Neural cell (in vitro differentiated cells): ENCODE measurements around the gene ECT2L. TPM values are rescaled to one million over a fixed set of nuclear protein-coding genes. Genes with fewer than 3 reads are reported as not detected.

Source experiments
- H2AFZ ChIP-seq: fragments of 200-600, 300-800 bp; sonication (generic), shearing (Covaris generic); 2 replicates; pipeline ENCODE4 v1.6.0; 2014; ENCODE audit warnings: low read depth, mild to moderate bottlenecking, antibody characterized with exemption, low read length, moderate library complexity
- H3F3A ChIP-seq: fragments of 200-600 bp; shearing (Covaris generic); 2 replicates; pipeline ENCODE4 v1.6.1; 2016; ENCODE audit warnings: mild to moderate bottlenecking, moderate library complexity, mixed read lengths, antibody characterized with exemption, low read length; ENCODE audit not compliant: insufficient read depth, poor library complexity, severe bottlenecking
- H3K27ac ChIP-seq: fragments of 200-600, 300-800 bp; sonication (generic), shearing (Covaris generic); 2 replicates; pipeline ENCODE4 v1.5.1; 2014; ENCODE audit warnings: mild to moderate bottlenecking, low read length, moderate library complexity
- H3K27me3 ChIP-seq: fragments of 300-800, 200-600 bp; sonication (generic), shearing (Covaris generic); 2 replicates; pipeline ENCODE4 v1.6.0; 2014; ENCODE audit warnings: mild to moderate bottlenecking, low read depth, low read length, moderate library complexity; ENCODE audit not compliant: insufficient read depth
- H3K36me3 ChIP-seq: fragments of 300-800, 200-600 bp; sonication (generic), shearing (Covaris generic); 2 replicates; pipeline ENCODE4 v1.5.1; 2014; ENCODE audit warnings: mild to moderate bottlenecking, antibody characterized with exemption, low read length, moderate library complexity; ENCODE audit not compliant: insufficient read depth
- H3K4me2 ChIP-seq: fragments of 300-800, 200-600 bp; sonication (generic), shearing (Covaris generic); 2 replicates; pipeline ENCODE4 v1.6.0; 2014; ENCODE audit warnings: mild to moderate bottlenecking, low read length
- H3K4me3 ChIP-seq: fragments of 300-800, 200-600 bp; sonication (generic), shearing (Covaris generic); 2 replicates; pipeline ENCODE4 v1.5.1; 2014; ENCODE audit warnings: mild to moderate bottlenecking, low read length, moderate library complexity
- H3K79me2 ChIP-seq: fragments of 200-600 bp; shearing (Covaris generic); replicated peaks from 2 replicates; pipeline ENCODE4 v1.6.0; 2014; ENCODE audit warnings: mild to moderate bottlenecking, low read length, moderate library complexity; ENCODE audit not compliant: insufficient read depth
- H3K9ac ChIP-seq: fragments of 300-800, 200-600 bp; sonication (generic), shearing (Covaris generic); 2 replicates; pipeline ENCODE4 v1.6.1; 2016; ENCODE audit warnings: mild to moderate bottlenecking, low read length, mixed read lengths
- H3K9me2 ChIP-seq: fragments of 200-600 bp; shearing (Covaris generic); 2 replicates; pipeline ENCODE4 v1.6.1; 2016; ENCODE audit warnings: mild to moderate bottlenecking, low read length, mixed read lengths; ENCODE audit not compliant: insufficient read depth
- H3K9me3 ChIP-seq: fragments of 200-600, 300-800 bp; sonication (generic), shearing (Covaris generic); 2 replicates; pipeline ENCODE4 v1.6.1; 2016; ENCODE audit warnings: mild to moderate bottlenecking, mixed run types, low read length, moderate library complexity, mixed read lengths
- H4K20me1 ChIP-seq: fragments of 200-600 bp; shearing (Covaris generic); 2 replicates; pipeline ENCODE4 v1.6.1; 2016; ENCODE audit warnings: mild to moderate bottlenecking, mixed run types; ENCODE audit not compliant: insufficient read depth
- EP300 ChIP-seq: fragments of 450-650 bp; conservative IDR thresholded peaks from 2 replicates; pipeline ENCODE4 v1.6.1; 2014; ENCODE audit warnings: antibody characterized with exemption, mild to moderate bottlenecking, moderate library complexity; ENCODE audit not compliant: poor library complexity, severe bottlenecking
- EZH2 ChIP-seq: fragments of 200-600, 300-800 bp; shearing (Covaris generic), sonication (generic); IDR thresholded peaks from 2 replicates; pipeline ENCODE4 v1.6.1; 2014; ENCODE audit warnings: antibody characterized with exemption, low read length, borderline replicate concordance, mild to moderate bottlenecking; ENCODE audit not compliant: insufficient read depth, poor library complexity, severe bottlenecking
- MXI1 ChIP-seq: fragments of 450-650 bp; conservative IDR thresholded peaks from 2 replicates; pipeline ENCODE4 v1.6.1; 2014; ENCODE audit warnings: antibody characterized with exemption, mild to moderate bottlenecking; ENCODE audit not compliant: poor library complexity, severe bottlenecking
- POLR2AphosphoS5 ChIP-seq: IDR thresholded peaks from 2 replicates; pipeline ENCODE4 v1.6.1; 2012
- RAD21 ChIP-seq: fragments of 450-650 bp; conservative IDR thresholded peaks from 2 replicates; pipeline ENCODE4 v1.6.1; 2014; ENCODE audit warnings: antibody characterized with exemption, mild to moderate bottlenecking, moderate library complexity
- SMC3 ChIP-seq: fragments of 450-650 bp; conservative IDR thresholded peaks from 2 replicates; pipeline ENCODE4 v1.6.1; 2014; ENCODE audit warnings: antibody characterized with exemption, mild to moderate bottlenecking, moderate library complexity; ENCODE audit not compliant: poor library complexity
- TAF1 ChIP-seq: IDR thresholded peaks from 2 replicates; pipeline ENCODE4 v1.6.1; 2012; ENCODE audit warnings: low read depth
- polyA plus RNA-seq: library from polyadenylated mRNA; depleted of rRNA; stranded (reverse); fragments of >200 nt; gene quantifications from 2 replicates; pipeline ENCODE4 v1.2.3, GENCODE V29; 2014
- TF ChIP-seq, protein P1 (sequence below): fragments of 450-650 bp; IDR thresholded peaks from 2 replicates; pipeline ENCODE4 v1.5.1; 2014; ENCODE audit warnings: antibody characterized with exemption, mild to moderate bottlenecking, moderate library complexity; ENCODE audit not compliant: poor library complexity, severe bottlenecking
- TF ChIP-seq, protein P2 (sequence below): IDR thresholded peaks from 2 replicates; pipeline ENCODE4 v1.6.1; 2012; ENCODE audit warnings: borderline replicate concordance

The ECT2L gene
- polyA plus RNA-seq, 1 donor from 2014 or later, result not detected

DNA sequence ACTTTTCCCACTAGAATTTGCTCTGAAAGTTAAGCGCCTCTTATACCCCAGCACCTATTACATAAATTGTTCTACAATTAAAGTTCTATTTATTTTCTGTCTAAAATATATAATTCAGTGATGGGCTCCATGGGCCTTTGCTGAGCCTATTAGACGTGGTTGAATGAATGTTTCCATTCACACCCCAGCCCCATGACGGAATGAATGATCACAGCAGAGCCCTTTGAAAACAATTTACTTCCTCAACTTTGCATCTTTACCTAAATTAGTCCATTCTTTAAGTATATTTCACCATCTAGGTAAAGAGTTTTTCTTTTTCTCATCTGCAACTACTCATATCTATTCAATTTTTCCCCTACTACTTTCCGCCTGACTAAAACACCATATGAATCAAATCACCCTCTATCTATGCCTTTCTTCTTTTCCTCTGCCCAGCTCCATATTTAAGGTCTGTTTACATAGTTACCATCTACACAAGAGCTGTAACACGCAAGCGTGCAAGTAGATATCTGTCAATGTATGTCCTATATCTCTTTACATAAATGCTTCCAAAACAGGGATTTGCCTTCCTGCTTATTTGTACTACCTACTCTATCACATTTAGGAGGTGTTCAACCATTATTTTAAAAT, 69.7 kb downstream of the ECT2L start:
- no peaks in the 10 kb centered on the region for H3K27me3 ChIP-seq
- H3K27ac ChIP-seq, result no peak overlapping the region
- H2AFZ ChIP-seq, result no peak overlapping the region
- TF ChIP-seq, protein P1, sequence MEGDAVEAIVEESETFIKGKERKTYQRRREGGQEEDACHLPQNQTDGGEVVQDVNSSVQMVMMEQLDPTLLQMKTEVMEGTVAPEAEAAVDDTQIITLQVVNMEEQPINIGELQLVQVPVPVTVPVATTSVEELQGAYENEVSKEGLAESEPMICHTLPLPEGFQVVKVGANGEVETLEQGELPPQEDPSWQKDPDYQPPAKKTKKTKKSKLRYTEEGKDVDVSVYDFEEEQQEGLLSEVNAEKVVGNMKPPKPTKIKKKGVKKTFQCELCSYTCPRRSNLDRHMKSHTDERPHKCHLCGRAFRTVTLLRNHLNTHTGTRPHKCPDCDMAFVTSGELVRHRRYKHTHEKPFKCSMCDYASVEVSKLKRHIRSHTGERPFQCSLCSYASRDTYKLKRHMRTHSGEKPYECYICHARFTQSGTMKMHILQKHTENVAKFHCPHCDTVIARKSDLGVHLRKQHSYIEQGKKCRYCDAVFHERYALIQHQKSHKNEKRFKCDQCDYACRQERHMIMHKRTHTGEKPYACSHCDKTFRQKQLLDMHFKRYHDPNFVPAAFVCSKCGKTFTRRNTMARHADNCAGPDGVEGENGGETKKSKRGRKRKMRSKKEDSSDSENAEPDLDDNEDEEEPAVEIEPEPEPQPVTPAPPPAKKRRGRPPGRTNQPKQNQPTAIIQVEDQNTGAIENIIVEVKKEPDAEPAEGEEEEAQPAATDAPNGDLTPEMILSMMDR, result no peak
- TF ChIP-seq, protein P2, sequence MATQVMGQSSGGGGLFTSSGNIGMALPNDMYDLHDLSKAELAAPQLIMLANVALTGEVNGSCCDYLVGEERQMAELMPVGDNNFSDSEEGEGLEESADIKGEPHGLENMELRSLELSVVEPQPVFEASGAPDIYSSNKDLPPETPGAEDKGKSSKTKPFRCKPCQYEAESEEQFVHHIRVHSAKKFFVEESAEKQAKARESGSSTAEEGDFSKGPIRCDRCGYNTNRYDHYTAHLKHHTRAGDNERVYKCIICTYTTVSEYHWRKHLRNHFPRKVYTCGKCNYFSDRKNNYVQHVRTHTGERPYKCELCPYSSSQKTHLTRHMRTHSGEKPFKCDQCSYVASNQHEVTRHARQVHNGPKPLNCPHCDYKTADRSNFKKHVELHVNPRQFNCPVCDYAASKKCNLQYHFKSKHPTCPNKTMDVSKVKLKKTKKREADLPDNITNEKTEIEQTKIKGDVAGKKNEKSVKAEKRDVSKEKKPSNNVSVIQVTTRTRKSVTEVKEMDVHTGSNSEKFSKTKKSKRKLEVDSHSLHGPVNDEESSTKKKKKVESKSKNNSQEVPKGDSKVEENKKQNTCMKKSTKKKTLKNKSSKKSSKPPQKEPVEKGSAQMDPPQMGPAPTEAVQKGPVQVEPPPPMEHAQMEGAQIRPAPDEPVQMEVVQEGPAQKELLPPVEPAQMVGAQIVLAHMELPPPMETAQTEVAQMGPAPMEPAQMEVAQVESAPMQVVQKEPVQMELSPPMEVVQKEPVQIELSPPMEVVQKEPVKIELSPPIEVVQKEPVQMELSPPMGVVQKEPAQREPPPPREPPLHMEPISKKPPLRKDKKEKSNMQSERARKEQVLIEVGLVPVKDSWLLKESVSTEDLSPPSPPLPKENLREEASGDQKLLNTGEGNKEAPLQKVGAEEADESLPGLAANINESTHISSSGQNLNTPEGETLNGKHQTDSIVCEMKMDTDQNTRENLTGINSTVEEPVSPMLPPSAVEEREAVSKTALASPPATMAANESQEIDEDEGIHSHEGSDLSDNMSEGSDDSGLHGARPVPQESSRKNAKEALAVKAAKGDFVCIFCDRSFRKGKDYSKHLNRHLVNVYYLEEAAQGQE, result no peak
- no peak for TF ChIP-seq EZH2
- no peaks in the 10 kb centered on the region for H3K79me2 ChIP-seq
- no peak overlapping the region for H3K4me2 ChIP-seq
- no peaks in the 10 kb centered on the region for H3F3A ChIP-seq
- no peak overlapping the region for H3K9ac ChIP-seq
- H3K4me3 ChIP-seq, result no peak overlapping the region
- H4K20me1 ChIP-seq, result no peaks in the 10 kb centered on the region
- no peaks in the 10 kb centered on the region for H3K36me3 ChIP-seq
- no peaks in the 10 kb centered on the region for H3K9me3 ChIP-seq
- no peaks in the 10 kb centered on the region for H3K9me2 ChIP-seq

DNA sequence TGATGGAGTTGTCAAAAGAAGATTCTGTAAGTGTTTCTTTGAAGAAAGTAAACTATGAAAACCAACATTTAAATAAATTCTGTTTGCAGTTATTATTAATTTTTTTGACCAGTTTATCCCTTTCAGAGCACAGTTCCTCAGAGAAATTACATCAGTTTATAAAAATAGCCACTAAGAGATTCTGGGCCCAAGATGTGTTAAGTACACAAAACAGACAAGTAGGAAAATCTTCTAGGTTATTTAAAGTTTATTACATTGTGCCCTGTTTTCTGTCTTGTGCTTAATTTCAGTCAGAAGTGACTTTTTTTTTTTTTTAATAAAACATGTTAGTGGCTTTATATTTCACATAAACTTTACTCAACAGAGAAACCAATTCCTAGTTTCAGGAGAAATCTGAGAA, 72.3 kb downstream of the ECT2L start:
- H3F3A ChIP-seq, result no peaks in the 10 kb centered on the region
- no peak overlapping the region for H3K4me3 ChIP-seq
- no peak overlapping the region for H3K27ac ChIP-seq
- no peak overlapping the region for H3K9ac ChIP-seq
- no peaks in the 10 kb centered on the region for H4K20me1 ChIP-seq
- TF ChIP-seq TAF1, result no peak
- TF ChIP-seq RAD21, result no peak
- TF ChIP-seq SMC3, result no peak
- no peaks in the 10 kb centered on the region for H3K9me2 ChIP-seq
- H3K36me3 ChIP-seq, result no peaks in the 10 kb centered on the region
- H3K79me2 ChIP-seq, result no peaks in the 10 kb centered on the region
- H3K4me2 ChIP-seq, result no peak overlapping the region
- H2AFZ ChIP-seq, result no peak overlapping the region
- H3K27me3 ChIP-seq, result no peaks in the 10 kb centered on the region
- no peaks in the 10 kb centered on the region for H3K9me3 ChIP-seq

DNA sequence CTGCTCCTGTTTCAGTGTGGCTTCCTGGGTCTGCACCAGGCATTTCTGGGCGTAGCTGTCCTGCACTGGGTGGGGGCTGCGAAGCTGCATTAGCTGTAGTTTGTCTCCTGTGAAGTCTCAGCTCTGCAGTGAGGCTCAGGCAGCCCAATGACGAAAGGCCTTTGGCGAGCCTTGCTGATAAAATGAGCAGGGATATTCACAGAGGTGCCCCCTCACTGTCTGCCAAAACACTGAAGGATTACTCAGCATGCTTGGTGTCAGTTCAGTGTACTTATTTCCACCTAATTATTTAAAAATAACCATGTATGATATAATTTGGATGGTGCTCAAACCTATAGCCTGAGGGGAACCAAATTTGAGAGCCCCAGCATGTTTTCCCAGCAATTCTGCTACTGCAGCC, 73.5 kb downstream of the ECT2L start:
- Histone ChIP-seq H3K4me2 (no peak overlapping the region), H3K27me3 (no peaks in the 10 kb centered on the region), H2AFZ (no peak overlapping the region), H3K36me3 (no peaks in the 10 kb centered on the region), H3K9me2 (no peaks in the 10 kb centered on the region), H3K4me3 (no peak overlapping the region), H3K27ac (no peak overlapping the region), H3F3A (no peaks in the 10 kb centered on the region), H3K9me3 (no peaks in the 10 kb centered on the region), H3K79me2 (no peaks in the 10 kb centered on the region), H4K20me1 (no peaks in the 10 kb centered on the region), H3K9ac (no peak overlapping the region)
- no peak for TF ChIP-seq EZH2
- TF ChIP-seq TAF1, result no peak
- TF ChIP-seq, protein P2, result no peak
- no peak for TF ChIP-seq MXI1
- TF ChIP-seq SMC3, result no peak
- TF ChIP-seq POLR2AphosphoS5, result no peak
- TF ChIP-seq, protein P1, result no peak
- TF ChIP-seq EP300, result no peak
- TF ChIP-seq RAD21, result no peak
